Keratinocyte (primary cell): ENCODE measurements around the gene ZNF804A. TPM values are rescaled to one million over a fixed set of nuclear protein-coding genes. Genes with fewer than 3 reads are reported as not detected.

ENCODE experiments used
- DNase-seq: peaks from one replicate; pipeline ENCODE4 v3.0.0-alpha.2; 2011; ENCODE audit warnings: low read depth, missing footprints, low spot score
- FAIRE-seq: peaks from 2 replicates; lab custom pipeline; 2011; peaks lifted over from hg19 to GRCh38; lab: Jason Lieb, UNC
- H2AFZ ChIP-seq: 2 replicates; pipeline ENCODE4 v1.6.0; 2012; ENCODE audit warnings: low read length, control low read depth, inconsistent platforms; ENCODE audit not compliant: control insufficient read depth
- H3K27ac ChIP-seq: 2 replicates; pipeline ENCODE4 v1.5.1; 2011; ENCODE audit warnings: low read length; ENCODE audit not compliant: control insufficient read depth, insufficient read depth
- H3K27me3 ChIP-seq: 3 replicates; pipeline ENCODE4 v1.6.0; 2011; ENCODE audit warnings: low read length; ENCODE audit not compliant: control insufficient read depth, insufficient read depth; ENCODE audit errors: extremely low read depth
- H3K36me3 ChIP-seq, 2 experiments: 2 replicates in 1 of 2; 3 replicates in 1 of 2; pipeline ENCODE4 v1.5.1; 2011; ENCODE audit warnings: low read length in 2 of 2, mild to moderate bottlenecking in 1 of 2; ENCODE audit not compliant: control insufficient read depth in 2 of 2, insufficient read depth in 2 of 2; ENCODE audit errors: extremely low read depth in 1 of 2
- H3K4me1 ChIP-seq: 3 replicates; pipeline ENCODE4 v1.5.1; 2011; ENCODE audit warnings: low read length; ENCODE audit not compliant: control insufficient read depth, insufficient read depth; ENCODE audit errors: extremely low read depth
- H3K4me2 ChIP-seq: 3 replicates; pipeline ENCODE4 v1.6.0; 2011; ENCODE audit warnings: low read depth, low read length; ENCODE audit not compliant: control insufficient read depth, insufficient read depth; ENCODE audit errors: extremely low read depth
- H3K4me3 ChIP-seq, 3 experiments: fragments of 200-600 bp in 1 of 3; sonication (generic) in 1 of 3; 2 replicates in 2 of 3; 3 replicates in 1 of 3; pipeline ENCODE4 v1.5.1; 2011 to 2016; ENCODE audit warnings: low read length in 3 of 3, mild to moderate bottlenecking in 3 of 3, control low read depth in 2 of 3, inconsistent platforms in 1 of 3, low read depth in 1 of 3, mixed read lengths in 1 of 3, mixed run types in 1 of 3, moderate library complexity in 1 of 3; ENCODE audit not compliant: control insufficient read depth in 2 of 3, insufficient read depth in 2 of 3; ENCODE audit errors: extremely low read depth in 1 of 3
- H3K79me2 ChIP-seq: 2 replicates; pipeline ENCODE4 v1.6.0; 2012; ENCODE audit warnings: low read length; ENCODE audit not compliant: control insufficient read depth, insufficient read depth
- H3K9ac ChIP-seq: 3 replicates; pipeline ENCODE4 v1.6.0; 2011; ENCODE audit warnings: low read length; ENCODE audit not compliant: control insufficient read depth, insufficient read depth; ENCODE audit errors: extremely low read depth
- H3K9me1 ChIP-seq: 3 replicates; pipeline ENCODE4 v1.6.0; 2011; ENCODE audit warnings: low read length; ENCODE audit not compliant: control insufficient read depth, insufficient read depth; ENCODE audit errors: extremely low read depth
- H3K9me3 ChIP-seq: 2 replicates; pipeline ENCODE4 v1.5.1; 2012; ENCODE audit warnings: low read depth, low read length; ENCODE audit not compliant: control insufficient read depth
- H4K20me1 ChIP-seq: 3 replicates; pipeline ENCODE4 v1.6.0; 2011; ENCODE audit warnings: low read length; ENCODE audit not compliant: control insufficient read depth, insufficient read depth; ENCODE audit errors: extremely low read depth
- CTCF ChIP-seq, 3 experiments: IDR thresholded peaks in 1 of 3; conservative IDR thresholded peaks in 1 of 3; optimal IDR thresholded peaks in 1 of 3; 2 replicates in 2 of 3; 3 replicates in 1 of 3; pipeline versions ENCODE3 to v1.5.1; 2011; ENCODE audit warnings: low read length in 3 of 3, mild to moderate bottlenecking in 3 of 3, moderate library complexity in 2 of 3, control low read depth in 1 of 3, inconsistent platforms in 1 of 3; ENCODE audit not compliant: insufficient read depth in 2 of 3; ENCODE audit errors: extremely low read depth in 1 of 3
- EZH2 ChIP-seq: IDR thresholded peaks from one replicate; pipeline ENCODE4 v1.6.1; 2012; ENCODE audit warnings: inconsistent platforms, mild to moderate bottlenecking, low read length, moderate library complexity
- dilution Hi-C: fragments of 300-500 bp; cut with MboI; formaldehyde crosslinking; loops from one replicate; pipeline ENCODE4 v1.7.0; 2020; ENCODE audit warnings: low sequenced_read_pairs; ENCODE audit not compliant: extremely low pct_ligation_motif_present
- polyA plus RNA-seq, 5 experiments: library from polyadenylated mRNA; depleted of rRNA in 3 of 5; stranded (reverse) in 3 of 5; stranded (forward) in 1 of 5; unstranded in 1 of 5; fragments of >200 nt; gene quantifications; 1 replicate in 1 of 5; 2 replicates in 3 of 5; 3 replicates in 1 of 5; pipeline versions ENCODE4 v1.2.1 to v1.2.3, GENCODE V29; 2011 to 2012; ENCODE audit warnings: missing spikeins in 2 of 5, low read depth in 1 of 5, low replicate concordance in 1 of 5

ZNF804A gene
- polyA plus RNA-seq, 1 donor (not counting 4 experiments of a cell fraction or from before 2014, with no cell fraction given), result 0.08 TPM

DNA sequence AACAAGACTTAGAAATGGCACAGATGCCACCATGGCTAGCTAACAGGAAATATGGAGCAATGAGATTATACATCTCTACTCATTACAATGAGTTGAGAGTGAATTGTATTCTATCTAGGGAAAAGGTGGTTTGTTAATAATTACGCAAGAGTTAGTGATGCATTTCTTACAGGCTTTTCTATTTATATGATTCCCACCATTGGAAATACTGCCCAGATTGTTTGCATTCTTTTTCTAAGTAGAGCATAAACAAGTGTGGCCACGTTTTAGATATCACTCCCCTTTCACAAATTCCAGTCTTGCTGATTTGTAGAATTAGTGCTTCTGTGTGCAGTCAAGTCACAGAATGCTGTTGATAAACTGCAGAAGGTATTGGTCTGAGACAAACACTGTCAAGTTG lies 56.6 kb downstream of the ZNF804A start:
- no peaks in the 10 kb centered on the region for H3K36me3 ChIP-seq
- DNase-seq, result no peak
- no peak overlapping the region for H3K4me3 ChIP-seq
- TF ChIP-seq EZH2 (no peak), CTCF (optimal IDR thresholded peaks at IDR 0.05 in 1 of 3, IDR thresholded peaks at IDR 0.05 in 1 of 3, conservative IDR thresholded peaks at IDR 0.05 in 1 of 3; ENCODE audit: extremely low read depth in 1 of 3, insufficient read depth in 2 of 3, low read length in 3 of 3) (no peak)
- no peaks in the 10 kb centered on the region for H3K27me3 ChIP-seq
- H3K27ac ChIP-seq, result no peak overlapping the region
- no peak overlapping the region for H3K9ac ChIP-seq
- H3K4me1 ChIP-seq, result no peaks in the 10 kb centered on the region
- H2AFZ ChIP-seq, result no peak overlapping the region
- H3K4me2 ChIP-seq, result no peak overlapping the region
- no peak for FAIRE-seq
- no peaks in the 10 kb centered on the region for H4K20me1 ChIP-seq
- dilution Hi-C loops, result no loop called here
- H3K9me1 ChIP-seq, result no peaks in the 10 kb centered on the region
- no peaks in the 10 kb centered on the region for H3K79me2 ChIP-seq
- no peaks in the 10 kb centered on the region for H3K9me3 ChIP-seq

- dilution Hi-C loops, result no loop called here
- no peaks in the 10 kb centered on the region for H3K9me1 ChIP-seq
- no peak for DNase-seq
- H3K27me3 ChIP-seq, result no peaks in the 10 kb centered on the region
- no peaks in the 10 kb centered on the region for H3K9me3 ChIP-seq
- no peak for TF ChIP-seq EZH2
- no peak for TF ChIP-seq CTCF (optimal IDR thresholded peaks at IDR 0.05 in 1 of 3, IDR thresholded peaks at IDR 0.05 in 1 of 3, conservative IDR thresholded peaks at IDR 0.05 in 1 of 3; ENCODE audit: extremely low read depth in 1 of 3, insufficient read depth in 2 of 3, low read length in 3 of 3)
- no peaks in the 10 kb centered on the region for H3K79me2 ChIP-seq
- no peaks in the 10 kb centered on the region for H3K4me1 ChIP-seq
- H3K27ac ChIP-seq, result no peak overlapping the region
- no peak overlapping the region for H2AFZ ChIP-seq
- H3K4me2 ChIP-seq, result no peak overlapping the region
- H4K20me1 ChIP-seq, result no peaks in the 10 kb centered on the region
- no peak overlapping the region for H3K4me3 ChIP-seq
- no peaks in the 10 kb centered on the region for H3K36me3 ChIP-seq
- FAIRE-seq, result peak; percentile 23
- H3K9ac ChIP-seq, result no peak overlapping the region
Observed at GRCh38 chr2:184677171-184677570, 78.8 kb downstream of the ZNF804A start.
